NCI-H187 treated with DMSO at 0.1 percent for 48 hours (cell line): ENCODE results near the gene NOMO2.
"Not testable (repeated sequence)": the region's sequence is repeated elsewhere in the genome, so short reads cannot be mapped to it uniquely, and the experiment has no call there.

ENCODE experiments used
- DNase-seq: peaks from one replicate; lab custom pipeline; 2025; lab: John Stamatoyannopoulos, UW

The NOMO2 gene

DNA sequence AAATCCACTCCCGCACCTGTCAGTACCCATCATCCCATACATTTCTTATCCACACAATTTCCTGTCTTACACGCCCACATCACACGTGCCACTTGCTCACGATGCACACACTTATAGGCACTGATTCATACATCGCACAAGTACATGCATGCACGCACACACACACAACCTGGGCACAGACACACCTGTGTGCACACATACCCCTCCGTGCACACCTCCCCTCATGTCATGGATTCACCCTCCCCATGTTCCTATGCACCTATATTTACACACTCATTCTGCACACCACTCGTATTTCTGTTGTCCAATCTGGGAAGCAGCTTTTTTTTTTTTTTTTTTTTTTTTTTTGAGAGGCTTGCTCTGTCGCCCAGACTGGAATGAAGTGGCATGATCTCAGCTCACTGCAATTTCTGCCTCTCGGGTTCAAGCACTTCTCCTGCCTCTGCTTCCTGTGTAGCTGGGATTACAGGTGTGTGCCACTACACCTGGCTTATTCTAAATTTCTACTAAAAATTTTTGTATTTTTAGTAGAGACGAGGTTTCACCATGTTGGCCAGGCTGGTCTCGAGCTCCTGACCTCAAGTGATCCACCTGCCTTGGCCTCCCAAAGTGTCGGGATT lies 13.5 kb upstream of the NOMO2 start:
- not testable (repeated sequence) for DNase-seq

GRCh38 chr16:18573887-18574286 lies 12.0 kb upstream of the NOMO2 start:
- not testable (repeated sequence) for DNase-seq

DNA sequence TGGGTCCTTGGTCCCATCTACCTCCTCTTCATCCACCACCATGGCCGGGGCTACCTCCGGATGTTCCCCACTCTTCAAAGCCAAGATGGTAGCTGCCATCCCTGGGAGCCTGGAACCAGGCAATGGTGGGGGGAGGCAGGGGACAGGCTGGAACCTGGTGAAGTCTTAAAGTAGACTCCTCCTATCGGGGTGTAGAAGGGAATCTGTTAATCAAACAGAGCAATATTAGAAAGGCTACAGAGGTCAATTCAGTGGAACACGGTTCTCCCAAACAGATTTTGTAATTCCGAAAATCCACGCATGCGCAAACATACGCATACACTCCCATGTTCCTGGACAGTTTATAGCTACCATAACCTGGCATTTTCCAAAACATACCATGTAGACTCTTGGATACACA lies 11.1 kb upstream of the NOMO2 start:
- not testable (repeated sequence) for DNase-seq

DNA sequence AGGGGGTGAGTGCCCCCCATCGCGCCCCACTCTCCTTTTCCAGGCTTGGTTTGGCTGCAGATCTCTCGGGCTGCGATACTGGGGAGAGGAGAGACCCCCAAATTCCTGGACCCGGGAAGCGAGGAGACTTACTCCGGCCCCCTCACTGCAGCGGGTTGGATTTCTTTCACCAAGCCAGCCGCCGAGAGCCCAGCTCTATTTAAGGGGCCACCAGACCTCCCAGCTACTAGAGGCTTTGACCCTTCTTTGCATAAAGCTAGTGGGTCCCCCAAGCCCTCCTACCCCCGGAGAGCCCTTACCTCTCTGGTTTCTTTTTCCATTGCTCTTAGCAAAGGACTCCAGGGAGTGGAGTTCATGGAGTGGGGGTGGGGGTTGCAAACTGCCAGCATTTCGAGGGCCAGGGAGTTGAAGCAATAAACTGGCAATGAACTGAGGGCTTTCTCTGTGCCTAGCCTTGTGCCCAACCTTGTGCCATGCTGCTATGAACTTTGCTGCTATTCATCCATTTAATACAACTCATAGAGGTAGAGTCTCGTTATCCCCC lies 9.5 kb upstream of the NOMO2 start:
- not testable (repeated sequence) for DNase-seq

DNA sequence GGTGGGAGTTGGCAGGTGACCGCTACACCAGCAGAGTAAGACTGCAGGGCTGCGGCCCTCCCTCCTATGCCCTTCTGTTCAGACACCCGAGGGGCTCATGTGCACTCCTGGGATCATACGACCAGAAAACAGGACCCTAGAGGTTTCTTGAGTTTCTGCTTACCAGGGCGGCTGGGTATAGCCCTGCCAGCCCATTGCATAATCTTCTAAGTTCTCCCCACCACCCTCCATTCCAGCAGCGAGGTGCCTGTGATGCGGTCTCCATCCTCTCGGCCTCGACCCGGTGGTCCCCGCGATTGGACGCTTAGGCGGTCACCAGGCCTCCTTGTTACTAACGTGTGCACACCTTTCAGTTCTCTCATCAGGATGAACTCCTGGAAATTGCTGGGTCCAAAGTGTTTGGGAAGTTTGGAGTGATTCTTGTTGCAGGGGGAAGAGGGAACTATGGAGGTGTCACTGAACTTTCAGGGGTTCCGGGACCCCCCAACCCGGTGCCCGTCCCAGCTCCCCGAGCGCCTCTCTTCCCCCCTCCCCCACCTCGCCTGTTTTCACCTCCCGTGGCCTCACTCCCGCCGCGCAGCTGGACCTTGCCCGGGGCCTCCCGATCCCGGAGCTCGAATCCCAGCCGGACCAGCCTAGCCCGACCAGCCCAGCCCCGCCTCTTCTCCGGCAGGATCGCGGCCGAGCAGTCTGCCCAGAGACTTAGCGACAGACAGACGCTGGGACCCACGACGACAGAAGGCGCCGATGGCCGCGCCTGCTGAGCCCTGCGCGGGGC lies 8.8 kb upstream of the NOMO2 start:
- DNase-seq: not testable (repeated sequence)

GRCh38 chr16:18560416-18561220 lies 1.3 kb downstream of the NOMO2 start:
- DNase-seq: not testable (repeated sequence)

DNA sequence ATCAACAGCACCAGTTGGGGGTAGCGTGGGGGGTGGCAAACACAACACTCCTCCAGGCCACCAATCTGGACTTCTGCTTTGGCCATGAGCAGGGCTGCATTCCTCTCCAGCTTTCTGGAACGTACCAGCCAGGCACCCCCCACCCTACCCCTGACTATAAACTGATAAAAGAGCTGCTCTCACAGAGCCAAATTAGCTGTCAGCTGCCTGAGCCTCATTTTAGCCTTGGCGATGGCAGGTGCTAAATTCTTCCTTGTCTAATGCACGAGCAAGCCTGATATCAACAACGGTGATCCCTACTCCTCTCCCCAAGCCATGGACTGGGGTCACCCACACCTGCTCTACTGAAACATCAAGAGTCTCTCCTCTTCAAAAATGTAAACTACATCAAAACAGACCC lies 8.2 kb downstream of the NOMO2 start:
- DNase-seq: not testable (repeated sequence)

GRCh38 chr16:18547382-18547781 lies 14.5 kb downstream of the NOMO2 start:
- not testable (repeated sequence) for DNase-seq

DNA sequence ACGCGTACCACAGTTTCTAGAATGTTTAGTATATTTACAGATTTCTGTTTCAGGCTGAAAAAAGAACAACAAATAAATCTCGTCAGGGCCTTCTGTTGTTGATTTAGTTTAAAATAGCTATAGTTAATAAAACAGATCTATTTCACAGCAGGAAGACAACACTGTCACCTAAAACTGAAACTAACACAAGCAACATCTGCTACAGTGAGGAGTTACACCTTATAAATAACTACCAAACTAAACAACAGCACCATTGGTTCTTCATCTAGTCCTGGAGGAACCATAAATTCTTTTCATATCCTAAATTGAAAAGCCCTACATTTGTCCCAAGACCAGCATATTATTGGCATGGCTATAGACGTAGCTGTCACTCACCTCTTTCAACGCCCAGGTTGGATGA lies 15.0 kb downstream of the NOMO2 start:
- DNase-seq: not testable (repeated sequence)

GRCh38 chr16:18544232-18545081 lies 17.4 kb downstream of the NOMO2 start:
- not testable (repeated sequence) for DNase-seq

- DNase-seq: not testable (repeated sequence)
Observed at GRCh38 chr16:18541912-18542311, 20.0 kb downstream of the NOMO2 start.

DNA sequence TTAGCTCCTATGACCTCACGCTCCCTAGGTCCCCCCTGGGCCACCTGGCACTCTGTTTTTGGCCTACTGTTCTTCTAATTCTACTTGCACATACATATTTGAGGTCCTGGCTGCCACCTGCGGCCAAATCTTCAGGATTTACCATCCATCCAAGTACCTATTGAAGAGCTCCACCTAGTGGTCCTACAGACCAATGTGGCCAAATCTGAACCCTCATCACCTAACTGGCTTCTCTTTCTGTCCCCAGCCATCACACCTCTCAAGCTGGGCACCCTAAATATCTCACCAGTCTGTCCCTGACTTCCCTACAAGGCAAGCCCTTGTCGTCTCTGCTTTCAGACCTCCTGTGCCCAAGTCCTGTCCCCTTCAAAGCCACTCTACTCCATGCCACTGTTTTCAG lies 24.9 kb downstream of the NOMO2 start:
- not testable (repeated sequence) for DNase-seq

GRCh38 chr16:18535519-18536168 lies 26.3 kb downstream of the NOMO2 start:
- DNase-seq: not testable (repeated sequence)

DNA sequence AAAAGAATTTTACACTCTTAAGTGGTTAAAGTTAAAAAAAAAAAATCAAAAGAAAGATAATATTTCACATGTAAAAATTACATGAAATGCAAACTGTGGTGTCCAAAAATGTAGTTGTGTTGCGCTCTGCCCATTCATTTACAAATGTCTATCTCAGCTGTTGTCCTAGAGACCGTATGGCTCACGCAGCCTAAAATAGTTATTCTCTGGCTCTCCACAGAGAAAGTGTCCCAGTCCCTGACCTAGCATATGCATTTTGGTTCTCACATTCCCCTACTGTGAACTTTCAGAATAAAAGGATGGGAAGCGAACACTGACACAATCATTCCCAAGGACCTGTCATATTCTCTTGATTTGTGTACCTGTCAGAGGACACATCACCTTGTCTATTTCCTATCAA lies 27.6 kb downstream of the NOMO2 start:
- DNase-seq: not testable (repeated sequence)

DNA sequence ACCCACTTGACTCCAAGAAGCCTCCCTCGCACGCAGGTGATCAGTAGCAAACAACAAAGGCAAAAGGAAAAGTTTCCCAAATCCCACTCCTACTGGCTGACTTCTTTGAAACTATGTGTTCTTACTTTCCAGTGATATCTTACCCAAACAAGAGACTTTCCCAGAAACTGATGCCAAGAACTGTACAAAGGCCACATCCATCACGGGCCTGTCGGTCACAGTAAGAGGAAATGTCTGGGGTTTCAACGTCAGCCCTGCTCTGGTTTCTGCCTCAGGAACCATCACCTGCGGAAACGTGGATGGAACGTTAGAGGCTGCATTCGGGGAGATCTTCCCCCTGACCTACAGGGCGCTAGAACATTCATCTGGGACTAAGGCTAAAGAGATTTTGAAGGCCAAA lies 30.6 kb downstream of the NOMO2 start:
- not testable (repeated sequence) for DNase-seq

DNA sequence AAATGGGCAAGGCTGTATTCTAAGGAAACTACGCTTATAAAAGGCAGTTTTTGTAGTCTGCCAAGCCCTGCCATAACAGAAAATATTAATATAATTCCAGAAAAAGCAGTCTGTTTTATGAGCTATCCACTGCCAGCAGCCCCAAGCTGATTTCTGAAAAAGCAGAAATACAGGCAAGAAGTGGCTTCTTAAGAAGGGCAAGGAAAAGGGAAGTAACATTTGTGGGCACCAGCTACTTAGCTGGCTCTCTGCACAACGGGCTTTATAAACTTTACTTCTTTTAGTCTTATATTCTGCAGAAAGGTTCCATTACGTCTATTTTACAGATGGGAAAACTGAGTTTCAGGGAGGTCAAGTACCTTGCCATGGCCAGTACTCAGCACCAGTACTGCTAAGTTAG lies 31.6 kb downstream of the NOMO2 start:
- DNase-seq: not testable (repeated sequence)

- DNase-seq: not testable (repeated sequence)
Observed at GRCh38 chr16:18526547-18526946, 35.4 kb downstream of the NOMO2 start.

- not testable (repeated sequence) for DNase-seq
Observed at GRCh38 chr16:18525882-18526482, 35.9 kb downstream of the NOMO2 start.

DNA sequence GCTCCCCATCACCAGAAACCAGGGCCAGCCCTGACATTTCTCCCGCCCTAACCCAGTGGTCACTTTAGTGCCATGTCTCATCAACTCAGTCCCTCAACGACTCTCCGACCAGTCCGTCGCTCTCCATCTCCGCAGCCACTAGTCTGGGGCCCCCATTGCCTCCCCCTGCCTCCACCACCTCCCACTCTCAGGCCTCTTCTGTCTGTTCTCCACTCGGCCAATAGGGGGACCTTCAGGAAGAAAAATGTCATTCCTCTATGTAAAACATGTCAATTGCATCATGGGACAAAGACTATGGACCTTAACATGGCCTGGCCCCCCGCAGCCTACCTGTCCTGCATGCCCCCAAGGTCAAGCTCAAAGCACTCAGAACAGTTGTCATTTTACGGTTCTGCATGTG lies 39.3 kb downstream of the NOMO2 start:
- DNase-seq: not testable (repeated sequence)

DNA sequence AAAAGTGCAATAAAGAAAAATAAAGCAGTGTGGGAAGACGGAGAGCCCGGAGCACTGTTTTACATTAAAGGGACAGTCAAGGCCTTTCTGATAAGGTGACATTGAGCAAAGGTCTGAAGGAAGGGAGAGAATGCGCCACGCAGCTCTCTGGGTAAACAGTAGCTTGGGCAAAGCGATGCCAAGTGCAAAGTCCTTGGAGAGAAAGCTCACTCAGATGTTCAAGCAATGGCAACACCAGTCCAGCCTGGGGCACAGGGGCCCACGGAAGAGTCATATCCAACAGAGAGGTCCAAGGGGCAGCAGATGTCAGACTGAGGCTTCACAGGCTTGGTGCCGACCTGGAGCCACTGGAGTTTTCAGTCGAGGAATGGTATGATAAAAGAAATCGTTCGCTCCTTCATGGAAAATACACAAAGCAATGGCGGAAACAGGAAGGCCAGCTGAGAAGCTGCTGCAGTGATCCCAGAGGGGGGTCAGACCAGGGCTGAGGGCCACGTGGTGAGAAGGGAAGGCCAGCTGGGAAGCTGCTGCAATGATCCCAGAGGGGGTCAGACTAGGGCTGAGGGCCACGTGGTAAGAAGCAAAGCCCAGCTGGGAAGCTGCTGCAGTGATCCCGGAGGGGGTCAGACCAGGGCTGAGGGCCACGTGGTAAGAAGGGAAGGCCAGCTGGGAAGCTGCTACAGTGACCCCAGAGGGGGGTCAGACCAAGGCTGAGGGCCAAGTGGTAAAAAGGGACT lies 40.3 kb downstream of the NOMO2 start:
- DNase-seq: not testable (repeated sequence)
